ENCODE data around the gene FBXL7.

The FBXL7 gene

GRCh38 chr5:15977851-15978250 lies 477.9 kb downstream of the FBXL7 start:
- H3K9ac ChIP-seq: no peak overlapping the region
- H3K9me3 ChIP-seq (replicated peaks in 1 of 11): peaks cover 0 to 5% (median 0%) of the 10 kb centered on the region in 11 experiments; a peak in 1 of 22 replicates
- H3K4me3 ChIP-seq: no peak overlapping the region
- H4K20me1 ChIP-seq: no peaks in the 10 kb centered on the region
- no peak overlapping the region for H3K4me2 ChIP-seq
- no peaks in the 10 kb centered on the region for H3K36me3 ChIP-seq
- TF ChIP-seq Cebpa-rat (IDR thresholded peaks at IDR 0.05): no peak
- H3K27ac ChIP-seq: no peak overlapping the region
- no peaks in the 10 kb centered on the region for H3K4me1 ChIP-seq
- no peaks in the 10 kb centered on the region for H3K27me3 ChIP-seq

- Histone ChIP-seq H3K4me3 (no peak overlapping the region), H3K27ac (no peak overlapping the region), H3K9ac (no peak overlapping the region), H3K4me2 (no peak overlapping the region), H3K27me3 (no peaks in the 10 kb centered on the region), H3K9me3 (replicated peaks in 1 of 11) (no peaks in the 10 kb centered on the region), H4K20me1 (no peaks in the 10 kb centered on the region), H3K36me3 (no peaks in the 10 kb centered on the region), H3K4me1 (no peaks in the 10 kb centered on the region)
- no peak for TF ChIP-seq Cebpa-rat (IDR thresholded peaks at IDR 0.05)
These were observed 480.9 kb downstream of the FBXL7 start for GRCh38 chr5:15980835-15981234.

- no peak for TF ChIP-seq Cebpa-rat (IDR thresholded peaks at IDR 0.05)
- Histone ChIP-seq H3K36me3 (no peaks in the 10 kb centered on the region), H3K27ac (no peak overlapping the region), H3K9ac (no peak overlapping the region), H3K4me1 (no peaks in the 10 kb centered on the region), H3K9me3 (replicated peaks in 1 of 11) (no peaks in the 10 kb centered on the region), H4K20me1 (no peaks in the 10 kb centered on the region), H3K4me2 (no peak overlapping the region), H3K27me3 (no peaks in the 10 kb centered on the region), H3K4me3 (no peak overlapping the region)
These were observed 483.4 kb downstream of the FBXL7 start for GRCh38 chr5:15983392-15983791.
